Measurements from ENCODE around the gene SLC35F6. TPM values are rescaled to one million over a fixed set of nuclear protein-coding genes. Genes with fewer than 3 reads are reported as not detected.
"Not testable (repeated sequence)": the region's sequence is repeated elsewhere in the genome, so short reads cannot be mapped to it uniquely, and the experiment has no call there.

Gene SLC35F6
- total RNA-seq, 2 donors from 2014 or later, result 24.8 to 29.1 TPM

GRCh38 chr2:26809876-26810577 lies 45.9 kb downstream of the SLC35F6 start:
- Histone ChIP-seq H3K4me1 (no peaks in the 10 kb centered on the region), H3K27me3 (no peaks in the 10 kb centered on the region), H3K9ac (ENCODE audit: low read depth in 2 of 2, low read length in 2 of 2) (no peak overlapping the region), H3K27ac (no peak overlapping the region), H3K9me3 (no peaks in the 10 kb centered on the region), H3K36me3 (no peaks in the 10 kb centered on the region), H3K4me3 (no peak overlapping the region)
- no peak for DNase-seq
- no peak for TF ChIP-seq CTCF (IDR thresholded peaks at IDR 0.05)
- intact Hi-C loops (cut with DNase I), result no loop called here

GRCh38 chr2:26811261-26811660 lies 47.2 kb downstream of the SLC35F6 start:
- H3K36me3 ChIP-seq, result no peaks in the 10 kb centered on the region
- TF ChIP-seq CTCF (IDR thresholded peaks at IDR 0.05), result no peak
- no peaks in the 10 kb centered on the region for H3K9me3 ChIP-seq
- H3K27me3 ChIP-seq, result no peaks in the 10 kb centered on the region
- intact Hi-C loops (cut with DNase I), result no loop called here
- DNase-seq, result no peak
- no peak overlapping the region for H3K4me3 ChIP-seq
- no peak overlapping the region for H3K9ac ChIP-seq (ENCODE audit: low read depth in 2 of 2, low read length in 2 of 2)
- H3K4me1 ChIP-seq, result no peaks in the 10 kb centered on the region
- H3K27ac ChIP-seq, result no peak overlapping the region

- H3K4me3 ChIP-seq, result no peak overlapping the region
- no peaks in the 10 kb centered on the region for H3K4me1 ChIP-seq
- no peaks in the 10 kb centered on the region for H3K36me3 ChIP-seq
- H3K27me3 ChIP-seq, result no peaks in the 10 kb centered on the region
- no peaks in the 10 kb centered on the region for H3K9me3 ChIP-seq
- H3K9ac ChIP-seq (ENCODE audit: low read depth in 2 of 2, low read length in 2 of 2), result no peak overlapping the region
- intact Hi-C loops (cut with DNase I), result no loop called here
- no peak for TF ChIP-seq CTCF (IDR thresholded peaks at IDR 0.05)
- no peak for DNase-seq
- no peak overlapping the region for H3K27ac ChIP-seq
Measured at GRCh38 chr2:26811791-26812694, 48.0 kb downstream of the SLC35F6 start.

- H3K9ac ChIP-seq (ENCODE audit: low read depth in 2 of 2, low read length in 2 of 2), result no peak overlapping the region
- H3K4me3 ChIP-seq, result no peak overlapping the region
- H3K4me1 ChIP-seq, result no peaks in the 10 kb centered on the region
- H3K36me3 ChIP-seq, result no peaks in the 10 kb centered on the region
- no peak overlapping the region for H3K27ac ChIP-seq
- no peak for DNase-seq
- H3K27me3 ChIP-seq, result no peaks in the 10 kb centered on the region
- H3K9me3 ChIP-seq, result no peaks in the 10 kb centered on the region
- intact Hi-C loops (cut with DNase I), result no loop called here
- no peak for TF ChIP-seq CTCF (IDR thresholded peaks at IDR 0.05)
Measured at GRCh38 chr2:26812731-26813130, 48.6 kb downstream of the SLC35F6 start.

GRCh38 chr2:26814072-26814765 lies 50.1 kb downstream of the SLC35F6 start:
- H3K4me1 ChIP-seq; DNase-seq; H3K27me3 ChIP-seq; intact Hi-C loops (cut with DNase I); H3K9me3 ChIP-seq; H3K36me3 ChIP-seq; H3K27ac ChIP-seq; H3K4me3 ChIP-seq; H3K9ac ChIP-seq (ENCODE audit: low read depth in 2 of 2, low read length in 2 of 2): not testable (repeated sequence)

Data from colonic mucosa (tissue), 4 donors.